Bladder microvascular endothelial cell (primary cell): ENCODE data around the gene IMP4. TPM values are rescaled to one million over a fixed set of nuclear protein-coding genes. Genes with fewer than 3 reads are reported as not detected.

ENCODE experiments used
- total RNA-seq: library from RNA; depleted of rRNA; stranded (reverse); fragments of >200 nt; gene quantifications from 2 replicates; pipeline ENCODE4 v1.2.3, GENCODE V29; 2014

The IMP4 gene
- total RNA-seq = 65.9 and 111 TPM in 2 replicates

GRCh38 chr2:130342533-130343275 is at the start of gene IMP4:
TSS of gene IMP4 (plus strand) at chr2:130342897. CDS start at chr2:130342933, 36 bp downstream.

GRCh38 chr2:130355578-130356431 is 13.1 kb downstream of the IMP4 start, which contains the start of gene PTPN18:
TSS of gene PTPN18 (plus strand) at chr2:130356056. CDS start at chr2:130356108, 52 bp downstream.

Other genes starting within 250 kb of the IMP4 start
- 0.16 and 0.25 TPM in 2 replicates for gene POTEF, start 213.7 kb upstream of the IMP4 start, total RNA-seq
- gene CCDC74B, start 197.8 kb upstream of the IMP4 start, total RNA-seq = 0.65 and 0.94 TPM in 2 replicates
- gene SMPD4, start 161.3 kb upstream of the IMP4 start, total RNA-seq = 12.0 and 24.0 TPM in 2 replicates
- 125 and 220 TPM in 2 replicates for gene MZT2B, start 160.6 kb upstream of the IMP4 start, total RNA-seq
- not detected in 2 replicates for gene TUBA3E, start 144.5 kb upstream of the IMP4 start, total RNA-seq
- gene PTPN18, start 13.2 kb downstream of the IMP4 start, total RNA-seq = 20.9 and 32.5 TPM in 2 replicates
- 0.16 and 0.63 TPM in 2 replicates for gene POTEI, start 166.4 kb downstream of the IMP4 start, total RNA-seq
- not detected in 2 replicates for gene CFC1B, start 178.3 kb downstream of the IMP4 start, total RNA-seq